H1 (cell line): ENCODE data around the gene PKP1. TPM values are rescaled to one million over a fixed set of nuclear protein-coding genes. Genes with fewer than 3 reads are reported as not detected.
A peak's percentile ranks its signal among the peaks of the same experiment; 100 is the strongest.

ENCODE experiments used
- E2F6 ChIP-seq: IDR thresholded peaks from 2 replicates; pipeline ENCODE4 v1.6.1; 2012; ENCODE audit warnings: inconsistent platforms
- KDM5A ChIP-seq: fragments of 200-600 bp; IDR thresholded peaks from 2 replicates; pipeline ENCODE4 v1.7.1; 2012; ENCODE audit warnings: mild to moderate bottlenecking, low read length, inconsistent platforms, mixed read lengths
- POU5F1 ChIP-seq: IDR thresholded peaks from 2 replicates; pipeline ENCODE4 v1.6.1; 2011; ENCODE audit warnings: low read depth, mild to moderate bottlenecking, low read length, moderate library complexity
- SIN3A ChIP-seq, 2 experiments: IDR thresholded peaks in 1 of 2; conservative IDR thresholded peaks in 1 of 2; 2 replicates each; pipeline ENCODE4 v1.6.1; 2011 to 2012; ENCODE audit warnings: low read length in 2 of 2, improper control_type of control experiment in 1 of 2, low read depth in 1 of 2, mild to moderate bottlenecking in 1 of 2
- polyA plus RNA-seq, 7 experiments: library from polyadenylated mRNA; depleted of rRNA in 3 of 7; stranded (reverse) in 5 of 7; unstranded in 2 of 7; fragments of >200 nt in 5 of 7; fragments of 200-250 nt in 2 of 7; gene quantifications; 1 replicate in 5 of 7; 2 replicates in 1 of 7; 4 replicates in 1 of 7; pipeline versions ENCODE4 v1.2.1 to v1.2.3, GENCODE V29; 2011 to 2013; ENCODE audit warnings: missing spikeins in 2 of 7, mixed read lengths in 2 of 7
- total RNA-seq: library from RNA; stranded (reverse); fragmentation: NEBNext Ultra II Directional; extraction: Animal tissue kit (Norgen Biotek cat#: 25700); gene quantifications from 2 replicates; pipeline ENCODE4 v1.2.1, GENCODE V29; 2021

Gene PKP1
- total and polyA plus RNA-seq, 2 of the 8 experiments (the other 6 are each of a cell fraction or from before 2014, with no cell fraction given) = 0.21 to 0.95 TPM

GRCh38 chr1:201361652-201362504, 78.6 kb downstream of the PKP1 start (continued):
- TF ChIP-seq E2F6 (no peak), SIN3A (conservative IDR thresholded peaks at IDR 0.05 in 1 of 2, IDR thresholded peaks at IDR 0.05 in 1 of 2; ENCODE audit: low read depth in 1 of 2, low read length in 2 of 2) (peak in 1 of 2 experiments; percentile 66; a peak in 1 of 4 replicates), KDM5A (no peak), POU5F1 (no peak)
